Large intestine (tissue), 3 donors: Measurements from ENCODE around the gene KBTBD7. TPM values are rescaled to one million over a fixed set of nuclear protein-coding genes. Genes with fewer than 3 reads are reported as not detected.
A peak's percentile ranks its signal among the peaks of the same experiment; 100 is the strongest.

Experiments
- DNase-seq, 2 donors: peaks; one replicate each; pipeline versions ENCODE4 v3.0.0 to v3.0.0-alpha.2; 2013
- H3K27ac ChIP-seq: one replicate; pipeline ENCODE4 v1.5.1; 2013; ENCODE audit warnings: low read length
- H3K27me3 ChIP-seq: 2 replicates; pipeline ENCODE4 v1.6.1; 2013; ENCODE audit warnings: low read length; ENCODE audit not compliant: control insufficient read depth, insufficient read depth
- H3K36me3 ChIP-seq: 2 replicates; pipeline ENCODE4 v1.6.1; 2013; ENCODE audit warnings: low read length; ENCODE audit not compliant: control insufficient read depth, insufficient read depth
- H3K4me1 ChIP-seq: one replicate; pipeline ENCODE4 v1.6.1; 2013; ENCODE audit warnings: low read length; ENCODE audit not compliant: control insufficient read depth, insufficient read depth
- H3K4me3 ChIP-seq: one replicate; pipeline ENCODE4 v1.5.1; 2013; ENCODE audit warnings: low read length
- H3K9me3 ChIP-seq: one replicate; pipeline ENCODE4 v1.6.1; 2013; ENCODE audit warnings: mild to moderate bottlenecking, low read depth, low read length, moderate library complexity; ENCODE audit not compliant: control insufficient read depth
- WGBS: methylation state at CpG from one replicate; pipeline ENCODE4 v1.1.5; 2013; ENCODE audit warnings: low lambda C conversion rate; ENCODE audit not compliant: insufficient coverage; 5-methylcytosine and 5-hydroxymethylcytosine counted together
- polyA plus RNA-seq: library from polyadenylated mRNA; unstranded; fragments of 120-200 nt; gene quantifications from one replicate; pipeline ENCODE4 v1.2.1, GENCODE V29; 2013

Gene KBTBD7
- polyA plus RNA-seq, 1 donor: 10.3 TPM

GRCh38 chr13:41224113-41225110 lies 30.0 kb upstream of the KBTBD7 start:
- no peak for DNase-seq
- H3K4me1 ChIP-seq: no peaks in the 10 kb centered on the region
- H3K4me3 ChIP-seq: no peak overlapping the region
- H3K9me3 ChIP-seq: no peaks in the 10 kb centered on the region
- 86% methylated on average over 1 of the region's 7 CpGs for WGBS
- H3K27ac ChIP-seq: no peak overlapping the region
- H3K27me3 ChIP-seq: no peaks in the 10 kb centered on the region
- peaks cover 13% of the 10 kb centered on the region for H3K36me3 ChIP-seq

GRCh38 chr13:41222259-41222852 lies 28.0 kb upstream of the KBTBD7 start:
- Histone ChIP-seq H3K4me3 (no peak overlapping the region), H3K27ac (no peak overlapping the region)
- WGBS: no CpG with 5 or more reads among the region's 6 CpGs

GRCh38 chr13:41220401-41220800 lies 26.0 kb upstream of the KBTBD7 start:
- no peak overlapping the region for H3K27ac ChIP-seq
- no peaks in the 10 kb centered on the region for H3K9me3 ChIP-seq
- H3K27me3 ChIP-seq: no peaks in the 10 kb centered on the region
- no peak for DNase-seq
- WGBS: 92% methylated on average over 2 of the region's 3 CpGs
- H3K4me3 ChIP-seq: no peak overlapping the region
- no peaks in the 10 kb centered on the region for H3K4me1 ChIP-seq
- peaks cover 8% of the 10 kb centered on the region for H3K36me3 ChIP-seq

More at GRCh38 chr13:41222259-41222852, 28.0 kb upstream of the KBTBD7 start:
- DNase-seq: peak; percentile 28 to 35
- Histone ChIP-seq H3K27me3 (no peaks in the 10 kb centered on the region), H3K9me3 (no peaks in the 10 kb centered on the region), H3K36me3 (peaks cover 10% of the 10 kb centered on the region), H3K4me1 (no peaks in the 10 kb centered on the region)

- peaks cover 5% of the 10 kb centered on the region for H3K36me3 ChIP-seq
- DNase-seq: no peak
- no peak overlapping the region for H3K27ac ChIP-seq
- H3K4me1 ChIP-seq: no peaks in the 10 kb centered on the region
- H3K9me3 ChIP-seq: peaks cover 6% of the 10 kb centered on the region
- no peaks in the 10 kb centered on the region for H3K27me3 ChIP-seq
- no peak overlapping the region for H3K4me3 ChIP-seq
These were observed 21.8 kb upstream of the KBTBD7 start for GRCh38 chr13:41216160-41216559.

GRCh38 chr13:41213919-41214318 lies 19.6 kb upstream of the KBTBD7 start:
- Histone ChIP-seq H3K36me3 (no peaks in the 10 kb centered on the region), H3K27me3 (no peaks in the 10 kb centered on the region), H3K4me3 (no peak overlapping the region), H3K27ac (no peak overlapping the region), H3K9me3 (peaks cover 10% of the 10 kb centered on the region), H3K4me1 (no peaks in the 10 kb centered on the region)
- no peak for DNase-seq
- no CpG with 5 or more reads among the region's 3 CpGs for WGBS

- no CpG with 5 or more reads among the region's 3 CpGs for WGBS
- peaks cover 10% of the 10 kb centered on the region for H3K9me3 ChIP-seq
- H3K27me3 ChIP-seq: no peaks in the 10 kb centered on the region
- H3K36me3 ChIP-seq: no peaks in the 10 kb centered on the region
- no peak for DNase-seq
- H3K4me3 ChIP-seq: no peak overlapping the region
- no peaks in the 10 kb centered on the region for H3K4me1 ChIP-seq
- no peak overlapping the region for H3K27ac ChIP-seq
These were observed 18.9 kb upstream of the KBTBD7 start for GRCh38 chr13:41213316-41213715.

GRCh38 chr13:41212881-41213280 lies 18.5 kb upstream of the KBTBD7 start:
- no peak for DNase-seq
- H3K36me3 ChIP-seq: no peaks in the 10 kb centered on the region
- no peak overlapping the region for H3K27ac ChIP-seq
- peaks cover 10% of the 10 kb centered on the region for H3K9me3 ChIP-seq
- H3K4me1 ChIP-seq: no peaks in the 10 kb centered on the region
- no peak overlapping the region for H3K4me3 ChIP-seq
- no peaks in the 10 kb centered on the region for H3K27me3 ChIP-seq

GRCh38 chr13:41211062-41211461 lies 16.7 kb upstream of the KBTBD7 start:
- DNase-seq: no peak
- Histone ChIP-seq H3K36me3 (no peaks in the 10 kb centered on the region), H3K9me3 (peaks cover 10% of the 10 kb centered on the region), H3K27me3 (no peaks in the 10 kb centered on the region), H3K4me3 (no peak overlapping the region), H3K4me1 (no peaks in the 10 kb centered on the region), H3K27ac (no peak overlapping the region)
- no CpG with 5 or more reads among the region's 2 CpGs for WGBS

GRCh38 chr13:41206467-41206866 lies 12.1 kb upstream of the KBTBD7 start:
- Histone ChIP-seq H3K4me3 (no peak overlapping the region), H3K4me1 (no peaks in the 10 kb centered on the region), H3K36me3 (no peaks in the 10 kb centered on the region), H3K27ac (no peak overlapping the region), H3K9me3 (peaks cover 7% of the 10 kb centered on the region), H3K27me3 (no peaks in the 10 kb centered on the region)
- DNase-seq: no peak

- no peaks in the 10 kb centered on the region for H3K36me3 ChIP-seq
- no peak overlapping the region for H3K27ac ChIP-seq
- 100% methylated on average over 2 of the region's 6 CpGs for WGBS
- H3K4me3 ChIP-seq: no peak overlapping the region
- DNase-seq: no peak
- no peaks in the 10 kb centered on the region for H3K9me3 ChIP-seq
- H3K27me3 ChIP-seq: no peaks in the 10 kb centered on the region
- no peaks in the 10 kb centered on the region for H3K4me1 ChIP-seq
These were observed 9.4 kb upstream of the KBTBD7 start for GRCh38 chr13:41203810-41204209.
